ENCODE measurements around the gene ADAMTS1. TPM values are rescaled to one million over a fixed set of nuclear protein-coding genes. Genes with fewer than 3 reads are reported as not detected.

ADAMTS1 gene
- total RNA-seq, 6 experiments from 2014 or later, result 2.7 to 38.1 (median 9.6) TPM

GRCh38 chr21:26794597-26795411 is 50.4 kb downstream of the ADAMTS1 start:
- TF ChIP-seq CTCF (IDR thresholded peaks at IDR 0.05), result no peak
- no peak for TF ChIP-seq POLR2A (IDR thresholded peaks at IDR 0.05)
- Histone ChIP-seq H3K36me3 (no peaks in the 10 kb centered on the region), H3K4me1 (no peaks in the 10 kb centered on the region), H3K27ac (no peak overlapping the region), H3K4me3 (no peak overlapping the region), H3K27me3 (no peaks in the 10 kb centered on the region), H3K9me3 (no peaks in the 10 kb centered on the region)
- 51% methylated on average over 5 of the region's 5 CpGs for WGBS (ENCODE audit: insufficient coverage, low coverage, low lambda C conversion rate, missing lambda C conversion rate)
- no peak for DNase-seq
- intact Hi-C loops (cut with DNase I), result no loop called here
- ATAC-seq, result no peak

DNA sequence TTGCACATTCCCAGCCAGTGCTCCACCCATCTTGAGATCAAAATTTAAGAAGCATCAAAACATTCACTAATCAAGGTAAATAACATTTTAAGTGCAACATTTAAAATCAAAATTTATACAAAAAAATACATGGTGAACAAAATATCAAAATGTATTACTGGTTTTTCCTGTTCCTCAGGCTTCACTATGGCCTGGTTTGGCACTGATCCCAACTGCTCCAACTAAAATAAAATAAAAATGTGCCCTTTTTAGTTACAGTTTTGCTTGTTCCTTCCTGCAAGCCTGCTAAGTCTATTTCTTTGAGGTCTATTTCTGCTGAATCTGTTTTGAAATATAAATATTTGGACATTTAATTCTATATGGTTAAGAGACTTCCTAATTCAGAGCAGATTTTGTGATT is 54.9 kb downstream of the ADAMTS1 start:
- no peaks in the 10 kb centered on the region for H3K27me3 ChIP-seq
- no peaks in the 10 kb centered on the region for H3K36me3 ChIP-seq
- H3K27ac ChIP-seq, result no peak overlapping the region
- H3K4me1 ChIP-seq, result no peaks in the 10 kb centered on the region
- no peak for TF ChIP-seq POLR2A (IDR thresholded peaks at IDR 0.05)
- TF ChIP-seq CTCF (IDR thresholded peaks at IDR 0.05), result no peak
- DNase-seq, result no peak
- intact Hi-C loops (cut with DNase I), result no loop called here
- no peak overlapping the region for H3K4me3 ChIP-seq
- ATAC-seq, result no peak
- H3K9me3 ChIP-seq, result no peaks in the 10 kb centered on the region

DNA sequence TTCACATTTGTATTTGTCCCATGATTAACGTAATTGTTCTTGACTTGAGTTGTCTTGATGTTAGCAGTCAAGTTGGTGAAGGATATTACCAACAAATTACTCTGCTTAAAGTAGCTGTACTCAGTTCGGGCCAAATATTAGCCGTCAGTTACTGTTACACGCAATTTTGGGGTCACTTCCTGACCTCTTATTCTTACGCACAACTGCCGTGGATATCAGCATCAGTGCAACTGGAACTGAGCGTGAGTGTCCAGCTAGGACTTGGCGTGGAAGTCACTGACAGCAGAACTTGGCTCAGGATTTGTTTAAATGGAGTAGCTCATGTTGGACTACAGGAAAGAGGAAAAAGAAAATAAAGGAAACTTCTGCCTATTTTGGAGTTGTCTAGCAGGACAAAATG is 56.4 kb downstream of the ADAMTS1 start:
- H3K4me3 ChIP-seq, result no peak overlapping the region
- DNase-seq, result no peak
- H3K27me3 ChIP-seq, result no peaks in the 10 kb centered on the region
- no peaks in the 10 kb centered on the region for H3K36me3 ChIP-seq
- intact Hi-C loops (cut with DNase I), result no loop called here
- no peaks in the 10 kb centered on the region for H3K9me3 ChIP-seq
- WGBS (ENCODE audit: insufficient coverage, low coverage, low lambda C conversion rate, missing lambda C conversion rate), result 39% methylated on average over 8 of the region's 8 CpGs
- H3K27ac ChIP-seq, result peak overlapping the region in 1 of 3 donors; percentile 18
- ATAC-seq, result peak in 2 of 4 donors; percentile 49 to 59
- no peaks in the 10 kb centered on the region for H3K4me1 ChIP-seq
- TF ChIP-seq CTCF (IDR thresholded peaks at IDR 0.05), result no peak
- no peak for TF ChIP-seq POLR2A (IDR thresholded peaks at IDR 0.05)

Other genes with a start within 250 kb of the ADAMTS1 start
- gene ADAMTS5, start 121.7 kb upstream of the ADAMTS1 start, total RNA-seq, result 1 to 10 TPM in 2 of 6 experiments, under 1 TPM in 4; 0.43 to 1.1 (median 0.47) TPM

Data from right lobe of liver (tissue), 6 donors.